ENCODE results near the gene CHST15. TPM values are rescaled to one million over a fixed set of nuclear protein-coding genes. Genes with fewer than 3 reads are reported as not detected.
A peak's percentile ranks its signal among the peaks of the same experiment; 100 is the strongest.

The CHST15 gene
- total and polyA plus RNA-seq, 4 donors: 2.9 to 16.5 (median 6.4) TPM

DNA sequence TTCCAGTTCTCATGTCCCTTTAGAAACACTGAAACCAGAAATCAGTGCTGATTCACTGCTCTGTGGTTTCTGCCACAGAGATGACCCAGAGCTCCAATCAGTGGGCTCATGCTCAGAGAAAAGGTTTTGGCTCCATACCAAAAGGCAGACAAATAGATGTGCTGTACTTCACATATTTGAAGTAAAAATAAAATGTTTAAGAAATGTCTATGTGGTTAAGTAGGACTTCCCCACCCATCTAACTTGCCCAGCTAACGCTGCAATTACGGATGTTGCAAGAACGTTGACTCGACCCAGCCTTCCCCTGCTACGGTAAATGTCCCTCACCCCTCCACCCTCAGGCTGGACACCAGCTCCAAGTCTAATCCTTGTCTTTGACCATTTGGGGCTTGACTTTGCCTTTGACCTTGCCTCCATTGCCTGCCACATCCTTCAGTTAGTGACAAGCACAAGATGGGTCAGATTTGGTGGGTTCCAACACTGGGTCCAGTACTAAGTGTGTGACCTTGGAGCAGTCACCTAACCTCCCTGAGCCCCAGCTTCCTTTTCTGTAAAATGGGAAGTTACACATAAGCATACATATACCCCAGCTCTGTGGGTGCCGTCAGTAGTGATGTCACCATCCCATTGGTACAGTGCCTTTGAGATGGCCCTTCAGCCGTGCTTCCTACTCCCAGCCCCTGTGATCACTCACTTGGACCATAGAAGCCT lies 95.8 kb downstream of the CHST15 start:
- Histone ChIP-seq H3K4me3 (ENCODE audit: low read depth in 1 of 3, low read length in 3 of 3) (no peak overlapping the region), H3K4me1 (ENCODE audit: control insufficient read depth in 4 of 4, insufficient read depth in 4 of 4, low read length in 3 of 4) (peaks cover 0 to 14% (median 2%) of the 10 kb centered on the region in 4 donors), H3K36me3 (ENCODE audit: control insufficient read depth in 4 of 4, insufficient read depth in 3 of 4, low read depth in 1 of 4, low read length in 3 of 4) (no peaks in the 10 kb centered on the region), H3K9me3 (ENCODE audit: control insufficient read depth in 4 of 4, low read length in 3 of 4) (no peaks in the 10 kb centered on the region), H3K27me3 (ENCODE audit: control insufficient read depth in 4 of 4, insufficient read depth in 4 of 4, low read length in 3 of 4) (peaks cover 0 to 6% (median 3%) of the 10 kb centered on the region in 4 donors), H3K27ac (ENCODE audit: low read depth in 1 of 2, low read length in 2 of 2) (peak overlapping the region; percentile 4 to 68), H3K9ac (ENCODE audit: low read depth in 1 of 2, low read length in 2 of 2) (no peak overlapping the region)
- WGBS: 41% methylated on average over 7 of the region's 7 CpGs
- peak; percentile 27 for DNase-seq (ENCODE audit: low spot score)
- TF ChIP-seq YY1 (IDR thresholded peaks at IDR 0.05) (no peak), EGR1 (IDR thresholded peaks at IDR 0.05; ENCODE audit: low read depth in 2 of 2) (no peak), HNF4A (conservative IDR thresholded peaks at IDR 0.05) (no peak), HNF4G (IDR thresholded peaks at IDR 0.05) (no peak), TAF1 (conservative IDR thresholded peaks at IDR 0.05) (no peak), SP1 (IDR thresholded peaks at IDR 0.05) (no peak), RAD21 (IDR thresholded peaks at IDR 0.05) (no peak), FOXA1 (IDR thresholded peaks at IDR 0.05) (no peak), JUND (IDR thresholded peaks at IDR 0.05) (no peak), FOXA2 (IDR thresholded peaks at IDR 0.05) (no peak), GABPA (IDR thresholded peaks at IDR 0.05 in 1 of 2, conservative IDR thresholded peaks at IDR 0.05 in 1 of 2) (no peak)
- TF ChIP-seq, protein P1, sequence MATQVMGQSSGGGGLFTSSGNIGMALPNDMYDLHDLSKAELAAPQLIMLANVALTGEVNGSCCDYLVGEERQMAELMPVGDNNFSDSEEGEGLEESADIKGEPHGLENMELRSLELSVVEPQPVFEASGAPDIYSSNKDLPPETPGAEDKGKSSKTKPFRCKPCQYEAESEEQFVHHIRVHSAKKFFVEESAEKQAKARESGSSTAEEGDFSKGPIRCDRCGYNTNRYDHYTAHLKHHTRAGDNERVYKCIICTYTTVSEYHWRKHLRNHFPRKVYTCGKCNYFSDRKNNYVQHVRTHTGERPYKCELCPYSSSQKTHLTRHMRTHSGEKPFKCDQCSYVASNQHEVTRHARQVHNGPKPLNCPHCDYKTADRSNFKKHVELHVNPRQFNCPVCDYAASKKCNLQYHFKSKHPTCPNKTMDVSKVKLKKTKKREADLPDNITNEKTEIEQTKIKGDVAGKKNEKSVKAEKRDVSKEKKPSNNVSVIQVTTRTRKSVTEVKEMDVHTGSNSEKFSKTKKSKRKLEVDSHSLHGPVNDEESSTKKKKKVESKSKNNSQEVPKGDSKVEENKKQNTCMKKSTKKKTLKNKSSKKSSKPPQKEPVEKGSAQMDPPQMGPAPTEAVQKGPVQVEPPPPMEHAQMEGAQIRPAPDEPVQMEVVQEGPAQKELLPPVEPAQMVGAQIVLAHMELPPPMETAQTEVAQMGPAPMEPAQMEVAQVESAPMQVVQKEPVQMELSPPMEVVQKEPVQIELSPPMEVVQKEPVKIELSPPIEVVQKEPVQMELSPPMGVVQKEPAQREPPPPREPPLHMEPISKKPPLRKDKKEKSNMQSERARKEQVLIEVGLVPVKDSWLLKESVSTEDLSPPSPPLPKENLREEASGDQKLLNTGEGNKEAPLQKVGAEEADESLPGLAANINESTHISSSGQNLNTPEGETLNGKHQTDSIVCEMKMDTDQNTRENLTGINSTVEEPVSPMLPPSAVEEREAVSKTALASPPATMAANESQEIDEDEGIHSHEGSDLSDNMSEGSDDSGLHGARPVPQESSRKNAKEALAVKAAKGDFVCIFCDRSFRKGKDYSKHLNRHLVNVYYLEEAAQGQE (IDR thresholded peaks at IDR 0.05): no peak

DNA sequence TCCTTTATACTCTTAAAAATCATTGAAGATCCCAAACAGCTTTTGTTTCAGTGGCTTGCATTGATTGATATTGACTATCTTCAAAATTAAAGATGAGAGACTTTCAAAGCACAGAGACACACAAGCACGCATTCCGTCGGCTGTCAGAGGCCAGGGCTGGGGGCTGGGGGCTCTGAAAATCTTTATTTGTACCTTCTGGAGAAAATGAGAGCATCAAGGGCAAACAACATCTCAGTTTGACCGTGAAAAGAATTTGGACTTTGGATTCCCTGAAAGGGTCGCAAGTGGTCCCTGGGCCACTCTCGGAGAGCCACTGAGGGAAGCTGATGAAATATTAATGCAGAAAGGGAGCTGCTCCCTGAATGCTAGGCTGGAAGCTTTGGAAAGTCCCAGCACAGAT lies 96.4 kb downstream of the CHST15 start:
- H3K36me3 ChIP-seq (ENCODE audit: control insufficient read depth in 4 of 4, insufficient read depth in 3 of 4, low read depth in 1 of 4, low read length in 3 of 4): no peaks in the 10 kb centered on the region
- no peak for DNase-seq (ENCODE audit: low spot score)
- WGBS: 60% methylated on average over 6 of the region's 6 CpGs
- peaks cover 0 to 6% (median 3%) of the 10 kb centered on the region in 4 donors for H3K27me3 ChIP-seq (ENCODE audit: control insufficient read depth in 4 of 4, insufficient read depth in 4 of 4, low read length in 3 of 4)
- H3K9me3 ChIP-seq (ENCODE audit: control insufficient read depth in 4 of 4, low read length in 3 of 4): no peaks in the 10 kb centered on the region
- TF ChIP-seq FOXA2 (IDR thresholded peaks at IDR 0.05): no peak
- TF ChIP-seq, protein P2, sequence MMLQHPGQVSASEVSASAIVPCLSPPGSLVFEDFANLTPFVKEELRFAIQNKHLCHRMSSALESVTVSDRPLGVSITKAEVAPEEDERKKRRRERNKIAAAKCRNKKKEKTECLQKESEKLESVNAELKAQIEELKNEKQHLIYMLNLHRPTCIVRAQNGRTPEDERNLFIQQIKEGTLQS (IDR thresholded peaks at IDR 0.05): no peak
- no peak for TF ChIP-seq JUND (IDR thresholded peaks at IDR 0.05)
- TF ChIP-seq, protein P3, sequence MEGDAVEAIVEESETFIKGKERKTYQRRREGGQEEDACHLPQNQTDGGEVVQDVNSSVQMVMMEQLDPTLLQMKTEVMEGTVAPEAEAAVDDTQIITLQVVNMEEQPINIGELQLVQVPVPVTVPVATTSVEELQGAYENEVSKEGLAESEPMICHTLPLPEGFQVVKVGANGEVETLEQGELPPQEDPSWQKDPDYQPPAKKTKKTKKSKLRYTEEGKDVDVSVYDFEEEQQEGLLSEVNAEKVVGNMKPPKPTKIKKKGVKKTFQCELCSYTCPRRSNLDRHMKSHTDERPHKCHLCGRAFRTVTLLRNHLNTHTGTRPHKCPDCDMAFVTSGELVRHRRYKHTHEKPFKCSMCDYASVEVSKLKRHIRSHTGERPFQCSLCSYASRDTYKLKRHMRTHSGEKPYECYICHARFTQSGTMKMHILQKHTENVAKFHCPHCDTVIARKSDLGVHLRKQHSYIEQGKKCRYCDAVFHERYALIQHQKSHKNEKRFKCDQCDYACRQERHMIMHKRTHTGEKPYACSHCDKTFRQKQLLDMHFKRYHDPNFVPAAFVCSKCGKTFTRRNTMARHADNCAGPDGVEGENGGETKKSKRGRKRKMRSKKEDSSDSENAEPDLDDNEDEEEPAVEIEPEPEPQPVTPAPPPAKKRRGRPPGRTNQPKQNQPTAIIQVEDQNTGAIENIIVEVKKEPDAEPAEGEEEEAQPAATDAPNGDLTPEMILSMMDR (IDR thresholded peaks at IDR 0.05; ENCODE audit: low read depth, low read length, missing input control): no peak
- TF ChIP-seq, protein P4, sequence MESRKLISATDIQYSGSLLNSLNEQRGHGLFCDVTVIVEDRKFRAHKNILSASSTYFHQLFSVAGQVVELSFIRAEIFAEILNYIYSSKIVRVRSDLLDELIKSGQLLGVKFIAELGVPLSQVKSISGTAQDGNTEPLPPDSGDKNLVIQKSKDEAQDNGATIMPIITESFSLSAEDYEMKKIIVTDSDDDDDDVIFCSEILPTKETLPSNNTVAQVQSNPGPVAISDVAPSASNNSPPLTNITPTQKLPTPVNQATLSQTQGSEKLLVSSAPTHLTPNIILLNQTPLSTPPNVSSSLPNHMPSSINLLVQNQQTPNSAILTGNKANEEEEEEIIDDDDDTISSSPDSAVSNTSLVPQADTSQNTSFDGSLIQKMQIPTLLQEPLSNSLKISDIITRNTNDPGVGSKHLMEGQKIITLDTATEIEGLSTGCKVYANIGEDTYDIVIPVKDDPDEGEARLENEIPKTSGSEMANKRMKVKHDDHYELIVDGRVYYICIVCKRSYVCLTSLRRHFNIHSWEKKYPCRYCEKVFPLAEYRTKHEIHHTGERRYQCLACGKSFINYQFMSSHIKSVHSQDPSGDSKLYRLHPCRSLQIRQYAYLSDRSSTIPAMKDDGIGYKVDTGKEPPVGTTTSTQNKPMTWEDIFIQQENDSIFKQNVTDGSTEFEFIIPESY (IDR thresholded peaks at IDR 0.05): no peak
- TF ChIP-seq, protein P1 (IDR thresholded peaks at IDR 0.05): no peak
- no peak for TF ChIP-seq YY1 (IDR thresholded peaks at IDR 0.05)
- no peak for TF ChIP-seq RAD21 (IDR thresholded peaks at IDR 0.05)
- no peak for TF ChIP-seq NR2F2 (IDR thresholded peaks at IDR 0.05)
- H3K27ac ChIP-seq (ENCODE audit: low read depth in 1 of 2, low read length in 2 of 2): peak overlapping the region; percentile 57 to 68
- H3K4me1 ChIP-seq (ENCODE audit: control insufficient read depth in 4 of 4, insufficient read depth in 4 of 4, low read length in 3 of 4): peaks cover 0 to 14% (median 2%) of the 10 kb centered on the region in 4 donors
- no peak overlapping the region for H3K4me3 ChIP-seq (ENCODE audit: low read depth in 1 of 3, low read length in 3 of 3)
- no peak overlapping the region for H3K9ac ChIP-seq (ENCODE audit: low read depth in 1 of 2, low read length in 2 of 2)
